ENCODE results near the gene COL12A1. TPM values are rescaled to one million over a fixed set of nuclear protein-coding genes. Genes with fewer than 3 reads are reported as not detected.

Gene COL12A1
- total and polyA plus RNA-seq, 2 of the 13 experiments (the other 11 are each of a cell fraction or from before 2014, with no cell fraction given): 0.02 TPM; not detected in 1

GRCh38 chr6:75196081-75196687, 9.7 kb downstream of the COL12A1 start (continued):
- TF ChIP-seq NFAT5 (CRISPR knock-in tag; IDR thresholded peaks at IDR 0.05) (no peak), THYN1 (CRISPR knock-in tag; IDR thresholded peaks at IDR 0.05; ENCODE audit: borderline replicate concordance, low read depth) (no peak), ZNF720 (CRISPR knock-in tag; IDR thresholded peaks at IDR 0.05) (no peak), TRIM22 (IDR thresholded peaks at IDR 0.05) (no peak), HMGXB3 (CRISPR knock-in tag; IDR thresholded peaks at IDR 0.05; ENCODE audit: borderline replicate concordance) (no peak)
